Mesothelial cell of epicardium (in vitro differentiated cells): ENCODE results near the gene MZB1. TPM values are rescaled to one million over a fixed set of nuclear protein-coding genes. Genes with fewer than 3 reads are reported as not detected.

ENCODE experiments used
- DNase-seq, 2 experiments: peaks; one replicate each; pipeline ENCODE4 v3.0.0; 2021; ENCODE audit warnings: low spot score in 2 of 2; ENCODE audit not compliant: unreplicated experiment in 2 of 2
- H3K27ac Mint-ChIP-seq: 2 replicates; pipeline ENCODE4 v1.8.0; 2021; ENCODE audit warnings: mixed read lengths
- H3K27me3 Mint-ChIP-seq: 2 replicates; pipeline ENCODE4 v1.8.0; 2021; ENCODE audit warnings: low read depth, mixed read lengths
- H3K36me3 Mint-ChIP-seq: 2 replicates; pipeline ENCODE4 v1.8.0; 2021; ENCODE audit warnings: mixed read lengths
- H3K4me1 Mint-ChIP-seq: 2 replicates; pipeline ENCODE4 v1.8.0; 2021; ENCODE audit warnings: mixed read lengths
- H3K4me3 Mint-ChIP-seq: 2 replicates; pipeline ENCODE4 v1.8.0; 2021; ENCODE audit warnings: mild to moderate bottlenecking, moderate library complexity, mixed read lengths
- H3K9me3 Mint-ChIP-seq: 2 replicates; pipeline ENCODE4 v1.8.0; 2021; ENCODE audit warnings: mixed read lengths
- CTCF ChIP-seq: fragments of 200-600 bp; sonication (generic); IDR thresholded peaks from one replicate; pipeline ENCODE4 v1.5.0; 2021; ENCODE audit warnings: antibody characterized with exemption; ENCODE audit not compliant: unreplicated experiment
- total RNA-seq: library from RNA; stranded (reverse); gene quantifications from 3 replicates; pipeline ENCODE4 v1.2.1, GENCODE V29; 2021

The MZB1 gene
- 0.20 TPM in 1 of 3 replicates, not detected in the others for total RNA-seq

GRCh38 chr5:139389701-139390638 lies at the start of gene MZB1:
Gene MZB1, minus strand, starts transcription at chr5:139389913. Its CDS starts 57 bp downstream, at chr5:139389856.
- DNase-seq = no peak

GRCh38 chr5:139439013-139439903 lies 49.5 kb upstream of the MZB1 start, which contains the start of gene DNAJC18:
Gene DNAJC18, minus strand, starts transcription at chr5:139439525. Its CDS starts 80 bp downstream, at chr5:139439445.
- Mint-ChIP-seq H3K4me3 (peak within 1 kb of the TSS; percentile 99), H3K4me1 (peaks cover 15% of the 10 kb centered on the region), H3K27ac (peak within 1 kb of the TSS; percentile 95), H3K27me3 (no peaks in the 10 kb centered on the region), H3K9me3 (no peaks in the 10 kb centered on the region), H3K36me3 (peaks cover 9% of the 10 kb centered on the region)
- peak; percentile 85 to 90 for DNase-seq
- no peak for TF ChIP-seq CTCF

More at GRCh38 chr5:139389701-139390638, at the start of gene MZB1:
- Mint-ChIP-seq H3K4me1 (peaks cover 13% of the 10 kb centered on the region), H3K36me3 (no peaks in the 10 kb centered on the region), H3K4me3 (no peak within 1 kb of the TSS), H3K9me3 (no peaks in the 10 kb centered on the region), H3K27me3 (peaks cover 42% of the 10 kb centered on the region), H3K27ac (no peak within 1 kb of the TSS)
- no peak for TF ChIP-seq CTCF

GRCh38 chr5:139438707-139439012 lies 48.9 kb upstream of the MZB1 start:
- Mint-ChIP-seq H3K4me3 (peak overlapping the region; percentile 99), H3K4me1 (peaks cover 15% of the 10 kb centered on the region), H3K27ac (no peak overlapping the region), H3K27me3 (no peaks in the 10 kb centered on the region), H3K9me3 (no peaks in the 10 kb centered on the region), H3K36me3 (peaks cover 9% of the 10 kb centered on the region)
- TF ChIP-seq CTCF = no peak
- no peak for DNase-seq

GRCh38 chr5:139435676-139436075 lies 46.0 kb upstream of the MZB1 start:
- no peak for TF ChIP-seq CTCF
- peaks cover 15% of the 10 kb centered on the region for H3K4me1 Mint-ChIP-seq
- H3K4me3 Mint-ChIP-seq = no peak overlapping the region
- H3K27ac Mint-ChIP-seq = no peak overlapping the region
- DNase-seq = no peak
- no peaks in the 10 kb centered on the region for H3K27me3 Mint-ChIP-seq
- peaks cover 10% of the 10 kb centered on the region for H3K36me3 Mint-ChIP-seq
- no peaks in the 10 kb centered on the region for H3K9me3 Mint-ChIP-seq

GRCh38 chr5:139431706-139432105 lies 42.0 kb upstream of the MZB1 start:
- Mint-ChIP-seq H3K4me1 (no peaks in the 10 kb centered on the region), H3K27me3 (no peaks in the 10 kb centered on the region), H3K36me3 (peaks cover 28% of the 10 kb centered on the region), H3K9me3 (no peaks in the 10 kb centered on the region), H3K4me3 (no peak overlapping the region), H3K27ac (no peak overlapping the region)
- no peak for DNase-seq
- TF ChIP-seq CTCF = no peak
